H9 (cell line): ENCODE results near the gene UBE3B. TPM values are rescaled to one million over a fixed set of nuclear protein-coding genes. Genes with fewer than 3 reads are reported as not detected.

Experiments
- DNase-seq: peaks from one replicate; pipeline ENCODE4 v3.0.0-alpha.2; 2017
- H2AFZ ChIP-seq: one replicate; pipeline ENCODE4 v1.6.1; 2013; ENCODE audit warnings: mild to moderate bottlenecking, low read length, control low read depth, moderate library complexity
- H2AK5ac ChIP-seq: 2 replicates; pipeline ENCODE4 v1.6.1; 2013; ENCODE audit warnings: low read length, control low read depth, mixed read lengths; ENCODE audit not compliant: insufficient read length
- H2BK120ac ChIP-seq: one replicate; pipeline ENCODE4 v1.6.1; 2013; ENCODE audit warnings: low read depth, mild to moderate bottlenecking, low read length, control low read depth, inconsistent platforms; ENCODE audit not compliant: poor library complexity, severe bottlenecking
- H2BK12ac ChIP-seq: 2 replicates; pipeline ENCODE4 v1.6.1; 2013; ENCODE audit warnings: low read length, control low read depth, mixed read lengths, low read depth; ENCODE audit not compliant: insufficient read length
- H2BK15ac ChIP-seq: 2 replicates; pipeline ENCODE4 v1.6.1; 2013; ENCODE audit warnings: low read depth, low read length, control low read depth
- H2BK20ac ChIP-seq: one replicate; pipeline ENCODE4 v1.6.1; 2013; ENCODE audit warnings: low read depth, mild to moderate bottlenecking, low read length, control low read depth, inconsistent platforms; ENCODE audit not compliant: poor library complexity, severe bottlenecking
- H2BK5ac ChIP-seq: 2 replicates; pipeline ENCODE4 v1.6.1; 2013; ENCODE audit warnings: low read length, control low read depth, mixed read lengths; ENCODE audit not compliant: insufficient read length
- H3K14ac ChIP-seq: 2 replicates; pipeline ENCODE4 v1.6.1; 2013; ENCODE audit warnings: low read length, control low read depth; ENCODE audit not compliant: insufficient read depth
- H3K18ac ChIP-seq: 2 replicates; pipeline ENCODE4 v1.6.1; 2013; ENCODE audit warnings: low read depth, mild to moderate bottlenecking, mixed read lengths, low read length, control low read depth; ENCODE audit not compliant: insufficient read length
- H3K23ac ChIP-seq: 2 replicates; pipeline ENCODE4 v1.6.1; 2013; ENCODE audit warnings: low read length, control low read depth, mixed read lengths, low read depth; ENCODE audit not compliant: insufficient read length
- H3K23me2 ChIP-seq: 2 replicates; pipeline ENCODE4 v1.6.1; 2013; ENCODE audit warnings: low read depth, mild to moderate bottlenecking, mixed read lengths, low read length, control low read depth; ENCODE audit not compliant: insufficient read length, poor library complexity, severe bottlenecking
- H3K27ac ChIP-seq: 2 replicates; pipeline ENCODE4 v1.5.1; 2013; ENCODE audit warnings: low read length, control low read depth, mixed read lengths, low read depth; ENCODE audit not compliant: insufficient read length
- H3K27me3 ChIP-seq: 2 replicates; pipeline ENCODE4 v1.6.1; 2013; ENCODE audit warnings: low read length, control low read depth, inconsistent platforms; ENCODE audit not compliant: insufficient read depth
- H3K4ac ChIP-seq: 2 replicates; pipeline ENCODE4 v1.6.1; 2013; ENCODE audit warnings: low read depth, mild to moderate bottlenecking, control low read depth, inconsistent platforms, low read length, moderate library complexity
- H3K4me1 ChIP-seq: 2 replicates; pipeline ENCODE4 v1.6.1; 2013; ENCODE audit warnings: low read length, control low read depth, inconsistent platforms; ENCODE audit not compliant: insufficient read depth
- H3K4me2 ChIP-seq: 2 replicates; pipeline ENCODE4 v1.6.1; 2013; ENCODE audit warnings: low read length, control low read depth, mixed read lengths; ENCODE audit not compliant: insufficient read length, insufficient read depth
- H3K56ac ChIP-seq: 2 replicates; pipeline ENCODE4 v1.6.1; 2013; ENCODE audit warnings: low read depth, mild to moderate bottlenecking, mixed read lengths, low read length, control low read depth; ENCODE audit not compliant: insufficient read length
- H3K79me1 ChIP-seq: 2 replicates; pipeline ENCODE4 v1.6.1; 2013; ENCODE audit warnings: low read depth, mild to moderate bottlenecking, moderate library complexity, low read length, control low read depth, inconsistent platforms; ENCODE audit not compliant: insufficient read depth, poor library complexity, severe bottlenecking
- H3K79me2 ChIP-seq: 2 replicates; pipeline ENCODE4 v1.6.1; 2013; ENCODE audit warnings: low read length, control low read depth, inconsistent platforms; ENCODE audit not compliant: insufficient read depth
- H3K9ac ChIP-seq: 2 replicates; pipeline ENCODE4 v1.6.1; 2013; ENCODE audit warnings: low read length, control low read depth, mixed read lengths; ENCODE audit not compliant: insufficient read length; ENCODE audit errors: extremely low read depth
- H3K9me3 ChIP-seq: one replicate; pipeline ENCODE4 v1.6.1; 2013; ENCODE audit warnings: low read depth, low read length, inconsistent platforms; ENCODE audit not compliant: control insufficient read depth
- H3T11ph ChIP-seq: one replicate; pipeline ENCODE4 v1.6.1; 2013; ENCODE audit warnings: mild to moderate bottlenecking, low read length, control low read depth, inconsistent platforms
- H4K20me1 ChIP-seq: one replicate; pipeline ENCODE4 v1.6.1; 2013; ENCODE audit not compliant: control insufficient read depth, insufficient read length, insufficient read depth
- H4K5ac ChIP-seq: 2 replicates; pipeline ENCODE4 v1.6.1; 2013; ENCODE audit warnings: low read depth, mild to moderate bottlenecking, mixed read lengths, low read length, control low read depth; ENCODE audit not compliant: insufficient read length
- H4K8ac ChIP-seq: replicated peaks from 2 replicates; pipeline ENCODE4 v1.6.1; 2013; ENCODE audit warnings: low read length, control low read depth, mixed read lengths, low read depth; ENCODE audit not compliant: insufficient read length
- H4K91ac ChIP-seq: 2 replicates; pipeline ENCODE4 v1.6.1; 2013; ENCODE audit warnings: low read depth, mild to moderate bottlenecking, moderate library complexity, mixed read lengths, low read length, control low read depth; ENCODE audit not compliant: insufficient read length
- H3K27ac Mint-ChIP-seq, 3 experiments: 2 replicates in 2 of 3; 3 replicates in 1 of 3; pipeline ENCODE4 v1.8.0; 2020 to 2021; ENCODE audit warnings: mixed read lengths in 3 of 3, mild to moderate bottlenecking in 1 of 3, moderate library complexity in 1 of 3
- H3K27me3 Mint-ChIP-seq: 2 replicates; pipeline ENCODE4 v1.8.0; 2021; ENCODE audit warnings: low read depth, mild to moderate bottlenecking, moderate library complexity, mixed read lengths
- H3K36me3 Mint-ChIP-seq, 3 experiments: 2 replicates in 2 of 3; 3 replicates in 1 of 3; pipeline ENCODE4 v1.8.0; 2020 to 2021; ENCODE audit warnings: low read depth in 3 of 3, mixed read lengths in 3 of 3; ENCODE audit not compliant: insufficient read depth in 1 of 3
- H3K4me1 Mint-ChIP-seq, 2 experiments: 2 replicates each; pipeline ENCODE4 v1.8.0; 2020; ENCODE audit warnings: mixed read lengths in 2 of 2
- H3K4me3 Mint-ChIP-seq, 2 experiments: 2 replicates in 1 of 2; 3 replicates in 1 of 2; pipeline ENCODE4 v1.8.0; 2020 to 2021; ENCODE audit warnings: mild to moderate bottlenecking in 2 of 2, mixed read lengths in 2 of 2, moderate library complexity in 1 of 2
- H3K9me3 Mint-ChIP-seq, 2 experiments: 2 replicates in 1 of 2; 3 replicates in 1 of 2; pipeline ENCODE4 v1.8.0; 2020; ENCODE audit warnings: mild to moderate bottlenecking in 2 of 2, mixed read lengths in 2 of 2, moderate library complexity in 1 of 2
- CTCF ChIP-seq: fragments of 200-600 bp; sonication (generic); conservative IDR thresholded peaks from 3 replicates; pipeline ENCODE4 v1.8.0; 2021; ENCODE audit warnings: antibody characterized with exemption, mild to moderate bottlenecking
- WGBS: extraction: QIAGEN DNeasy Blood & Tissue Kit; methylation state at CpG from one replicate; pipeline ENCODE4 v1.1.7; 2013; ENCODE audit warnings: missing lambda C conversion rate, low lambda C conversion rate, mixed read lengths; ENCODE audit not compliant: insufficient read length; ENCODE audit errors: extremely low coverage; 5-methylcytosine and 5-hydroxymethylcytosine counted together
- total RNA-seq: library from RNA; stranded (reverse); gene quantifications from 2 replicates; pipeline ENCODE4 v1.2.1, GENCODE V29; 2021

The UBE3B gene
- total RNA-seq, 1 experiment from 2014 or later = 24.2 TPM

GRCh38 chr12:109573029-109573913 lies 95.8 kb downstream of the UBE3B start, which contains the start of the genes MMAB and MVK:
TSS of gene MMAB (minus strand) at chr12:109573504. CDS start at chr12:109573480, 24 bp downstream.
TSS of gene MVK (plus strand) at chr12:109573794. CDS start at chr12:109574823, 1,029 bp downstream.
- no peaks in the 10 kb centered on the region for H4K20me1 ChIP-seq
- peak; percentile 100 for DNase-seq
- no peaks in the 10 kb centered on the region for H3K9me3 ChIP-seq
- no CpG with 5 or more reads among the region's 74 CpGs for WGBS
- no peak for TF ChIP-seq CTCF
- no peaks in the 10 kb centered on the region for H3K23me2 ChIP-seq
- no peak within 1 kb of the TSS for H3T11ph ChIP-seq
- H3K14ac ChIP-seq = peak within 1 kb of the TSS; percentile 69; the same call in 1 of the 2 replicates
- peak within 1 kb of the TSS; percentile 97 to 98 (median 97) for H3K27ac Mint-ChIP-seq
- no peaks in the 10 kb centered on the region; the same call in 1 of the 2 replicates for H3K79me2 ChIP-seq
- peak within 1 kb of the TSS; percentile 79 for H3K9ac ChIP-seq
- no peak within 1 kb of the TSS for H3K56ac ChIP-seq
- H2BK12ac ChIP-seq = no peak within 1 kb of the TSS
- no peak within 1 kb of the TSS for H2BK15ac ChIP-seq
- peaks cover 6% of the 10 kb centered on the region; the same call in 1 of the 2 replicates for H3K4me1 ChIP-seq
- H3K4me3 Mint-ChIP-seq = peak within 1 kb of the TSS; percentile 80 to 90
- peaks cover 14 to 18% of the 10 kb centered on the region in 2 experiments for H3K4me1 Mint-ChIP-seq
- H2BK5ac ChIP-seq = no peak within 1 kb of the TSS
- no peak within 1 kb of the TSS for H2BK120ac ChIP-seq
- peak within 1 kb of the TSS; percentile 87 for H3K4me2 ChIP-seq
- H2AK5ac ChIP-seq = no peak within 1 kb of the TSS
- no peak within 1 kb of the TSS for H2BK20ac ChIP-seq
- H4K91ac ChIP-seq = no peak within 1 kb of the TSS
- H3K27ac ChIP-seq = no peak within 1 kb of the TSS
- H3K27me3 Mint-ChIP-seq = no peaks in the 10 kb centered on the region
- no peaks in the 10 kb centered on the region for H3K9me3 Mint-ChIP-seq
- H3K23ac ChIP-seq = no peak within 1 kb of the TSS
- no peak within 1 kb of the TSS for H2AFZ ChIP-seq
- no peaks in the 10 kb centered on the region for H3K27me3 ChIP-seq
- peaks cover 7 to 47% (median 32%) of the 10 kb centered on the region in 3 experiments; a peak in 6 of 7 replicates for H3K36me3 Mint-ChIP-seq
- no peaks in the 10 kb centered on the region for H3K79me1 ChIP-seq
- no peak within 1 kb of the TSS for H4K8ac ChIP-seq
- no peak within 1 kb of the TSS for H4K5ac ChIP-seq
- no peak within 1 kb of the TSS for H3K4ac ChIP-seq
- H3K18ac ChIP-seq = peak within 1 kb of the TSS; percentile 85
